HG03066 (cell line): ENCODE results near the gene ARPC1A.
"Not testable (repeated sequence)": the region's sequence is repeated elsewhere in the genome, so short reads cannot be mapped to it uniquely, and the experiment has no call there.

Experiments
- ATAC-seq: cut with Tn5 transposase; IDR thresholded peaks from one replicate; pipeline ENCODE4 v1.9.1; 2021; ENCODE audit warnings: low read depth; ENCODE audit not compliant: unreplicated experiment

Gene ARPC1A

GRCh38 chr7:99385564-99385963, 59.9 kb downstream of the ARPC1A start:
- no peak for ATAC-seq

- ATAC-seq, result no peak
These were observed 61.0 kb downstream of the ARPC1A start for GRCh38 chr7:99386584-99387238.

GRCh38 chr7:99387239-99387635, 61.5 kb downstream of the ARPC1A start:
- not testable (repeated sequence) for ATAC-seq

- ATAC-seq, result no peak
These were observed 62.2 kb downstream of the ARPC1A start for GRCh38 chr7:99387912-99388311.

- no peak for ATAC-seq
These were observed 64.1 kb downstream of the ARPC1A start for GRCh38 chr7:99389772-99390171.

GRCh38 chr7:99390941-99391602, 65.4 kb downstream of the ARPC1A start:
- no peak for ATAC-seq

- ATAC-seq, result no peak
These were observed 66.3 kb downstream of the ARPC1A start for GRCh38 chr7:99392046-99392445.

GRCh38 chr7:99392659-99393354, 67.1 kb downstream of the ARPC1A start:
- peak; percentile 51 for ATAC-seq

- ATAC-seq, result peak; percentile 15
These were observed 67.9 kb downstream of the ARPC1A start for GRCh38 chr7:99393355-99394187.

- no peak for ATAC-seq
These were observed 68.4 kb downstream of the ARPC1A start for GRCh38 chr7:99394188-99394502.

GRCh38 chr7:99395616-99396327, 70.1 kb downstream of the ARPC1A start:
- ATAC-seq, result no peak

- ATAC-seq, result no peak
These were observed 71.0 kb downstream of the ARPC1A start for GRCh38 chr7:99396418-99397296.

- ATAC-seq, result no peak
These were observed 71.7 kb downstream of the ARPC1A start for GRCh38 chr7:99397297-99397983.

- ATAC-seq, result no peak
These were observed 73.3 kb downstream of the ARPC1A start for GRCh38 chr7:99398891-99399445.

GRCh38 chr7:99399597-99399996, 73.9 kb downstream of the ARPC1A start:
- ATAC-seq, result no peak

- no peak for ATAC-seq
These were observed 77.2 kb downstream of the ARPC1A start for GRCh38 chr7:99402854-99403253.

GRCh38 chr7:99403764-99404163, 78.1 kb downstream of the ARPC1A start:
- ATAC-seq, result no peak

- no peak for ATAC-seq
These were observed 78.7 kb downstream of the ARPC1A start for GRCh38 chr7:99404235-99404976.
